ENCODE results near the gene NPTX1. TPM values are rescaled to one million over a fixed set of nuclear protein-coding genes. Genes with fewer than 3 reads are reported as not detected.

NPTX1 gene
- total RNA-seq, 4 donors from 2014 or later = 0.92 to 0.98 TPM; not detected in 2

GRCh38 chr17:80473701-80474100, 2.7 kb downstream of the NPTX1 start:
- no peak for DNase-seq
- Histone ChIP-seq H3K9me3 (no peaks in the 10 kb centered on the region), H3K27ac (no peak overlapping the region), H3K36me3 (no peaks in the 10 kb centered on the region), H3K4me1 (peaks cover 20 to 43% of the 10 kb centered on the region in 2 donors), H3K27me3 (peaks cover 37% of the 10 kb centered on the region), H3K4me3 (replicated peaks in 1 of 3) (no peak overlapping the region)
- TF ChIP-seq, protein P1, sequence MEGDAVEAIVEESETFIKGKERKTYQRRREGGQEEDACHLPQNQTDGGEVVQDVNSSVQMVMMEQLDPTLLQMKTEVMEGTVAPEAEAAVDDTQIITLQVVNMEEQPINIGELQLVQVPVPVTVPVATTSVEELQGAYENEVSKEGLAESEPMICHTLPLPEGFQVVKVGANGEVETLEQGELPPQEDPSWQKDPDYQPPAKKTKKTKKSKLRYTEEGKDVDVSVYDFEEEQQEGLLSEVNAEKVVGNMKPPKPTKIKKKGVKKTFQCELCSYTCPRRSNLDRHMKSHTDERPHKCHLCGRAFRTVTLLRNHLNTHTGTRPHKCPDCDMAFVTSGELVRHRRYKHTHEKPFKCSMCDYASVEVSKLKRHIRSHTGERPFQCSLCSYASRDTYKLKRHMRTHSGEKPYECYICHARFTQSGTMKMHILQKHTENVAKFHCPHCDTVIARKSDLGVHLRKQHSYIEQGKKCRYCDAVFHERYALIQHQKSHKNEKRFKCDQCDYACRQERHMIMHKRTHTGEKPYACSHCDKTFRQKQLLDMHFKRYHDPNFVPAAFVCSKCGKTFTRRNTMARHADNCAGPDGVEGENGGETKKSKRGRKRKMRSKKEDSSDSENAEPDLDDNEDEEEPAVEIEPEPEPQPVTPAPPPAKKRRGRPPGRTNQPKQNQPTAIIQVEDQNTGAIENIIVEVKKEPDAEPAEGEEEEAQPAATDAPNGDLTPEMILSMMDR (IDR thresholded peaks at IDR 0.05) = no peak
- no peak for TF ChIP-seq POLR2A (IDR thresholded peaks at IDR 0.05)
- intact Hi-C loops (cut with DNase I) = no loop called here
- WGBS, 2 donors = 20% methylated on average over 2 of the region's 7 CpGs; no CpG with 5 or more reads in 1 of the 2 donors

DNA sequence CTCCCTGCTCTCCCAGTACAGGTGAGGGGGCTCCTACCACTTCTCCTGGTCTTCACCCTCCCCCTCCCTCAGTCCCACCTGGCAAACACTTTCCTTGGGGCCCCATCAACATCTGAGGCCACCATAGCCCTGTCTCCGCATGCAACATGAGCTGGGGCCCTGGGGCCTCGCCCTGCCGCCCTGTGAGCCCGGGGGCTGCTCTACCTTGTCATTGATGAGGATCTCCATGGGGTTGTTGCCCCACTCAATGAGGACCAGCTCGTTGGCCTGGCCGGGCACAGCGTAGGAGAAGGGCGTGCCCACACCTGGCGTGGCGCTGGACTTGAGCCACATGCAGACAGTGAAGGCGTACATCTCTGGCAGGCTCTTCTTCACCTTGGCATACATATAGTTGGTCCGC, 3.4 kb downstream of the NPTX1 start:
- intact Hi-C loops (cut with DNase I) = no loop called here
- TF ChIP-seq, protein P1 (IDR thresholded peaks at IDR 0.05) = no peak
- no peak for TF ChIP-seq POLR2A (IDR thresholded peaks at IDR 0.05)
- no peak for DNase-seq
- Histone ChIP-seq H3K4me3 (replicated peaks in 1 of 3) (no peak overlapping the region), H3K27me3 (peaks cover 30% of the 10 kb centered on the region), H3K36me3 (no peaks in the 10 kb centered on the region), H3K27ac (no peak overlapping the region), H3K9me3 (no peaks in the 10 kb centered on the region), H3K4me1 (peaks cover 14 to 36% of the 10 kb centered on the region in 2 donors)
- 68 to 94% methylated on average over 6 to 10 of the region's 12 CpGs for WGBS, 2 donors

- no peak overlapping the region for H3K4me3 ChIP-seq (replicated peaks in 1 of 3)
- peaks cover 4 to 25% of the 10 kb centered on the region in 2 donors for H3K4me1 ChIP-seq
- intact Hi-C loops (cut with DNase I) = no loop called here
- H3K27ac ChIP-seq = no peak overlapping the region
- TF ChIP-seq, protein P1 (IDR thresholded peaks at IDR 0.05) = no peak
- no peak for TF ChIP-seq POLR2A (IDR thresholded peaks at IDR 0.05)
- no peak for DNase-seq
- WGBS, 2 donors = 69 to 81% methylated on average over 8 of the region's 8 CpGs
- no peaks in the 10 kb centered on the region for H3K9me3 ChIP-seq
- H3K36me3 ChIP-seq = no peaks in the 10 kb centered on the region
- peaks cover 19% of the 10 kb centered on the region for H3K27me3 ChIP-seq
Observed at GRCh38 chr17:80471922-80472321, 4.5 kb downstream of the NPTX1 start.

DNA sequence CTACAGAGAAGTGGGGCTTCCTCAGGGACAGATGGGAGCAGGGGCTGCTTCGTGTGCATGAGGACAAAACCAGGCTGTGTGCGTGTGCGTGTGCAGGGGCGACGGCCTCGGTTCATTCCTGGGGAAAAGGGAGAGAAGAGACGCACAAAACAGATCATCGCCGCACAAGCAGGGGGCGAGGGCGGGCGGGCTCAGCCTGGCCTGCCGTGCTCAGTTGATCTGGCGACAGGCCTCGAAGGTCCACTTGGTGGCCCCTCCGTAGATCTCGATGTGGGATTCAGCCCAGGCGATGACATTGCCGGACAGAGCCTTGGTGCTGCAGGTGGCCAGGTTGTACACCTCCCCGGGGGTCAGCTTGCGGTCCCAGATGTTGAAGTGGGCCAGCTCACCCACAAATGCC, 5.8 kb downstream of the NPTX1 start:
- intact Hi-C loops (cut with DNase I) = no loop called here
- Histone ChIP-seq H3K4me1 (peaks cover 0 to 13% of the 10 kb centered on the region in 2 donors), H3K27me3 (peaks cover 10% of the 10 kb centered on the region), H3K36me3 (no peaks in the 10 kb centered on the region), H3K9me3 (no peaks in the 10 kb centered on the region), H3K27ac (no peak overlapping the region), H3K4me3 (replicated peaks in 1 of 3) (no peak overlapping the region)
- 80 to 81% methylated on average over 16 to 19 of the region's 21 CpGs for WGBS, 2 donors
- TF ChIP-seq POLR2A (IDR thresholded peaks at IDR 0.05) = no peak
- TF ChIP-seq, protein P1 (IDR thresholded peaks at IDR 0.05) = no peak
- no peak for DNase-seq

GRCh38 chr17:80469667-80470066, 6.7 kb downstream of the NPTX1 start:
- no peaks in the 10 kb centered on the region for H3K36me3 ChIP-seq
- H3K9me3 ChIP-seq = no peaks in the 10 kb centered on the region
- H3K4me1 ChIP-seq = peaks cover 0 to 3% of the 10 kb centered on the region in 2 donors
- H3K27me3 ChIP-seq = peaks cover 2% of the 10 kb centered on the region
- no peak for DNase-seq
- intact Hi-C loops (cut with DNase I) = no loop called here
- H3K27ac ChIP-seq = no peak overlapping the region
- WGBS, 2 donors = 43 to 75% methylated on average over 3 to 10 of the region's 11 CpGs
- H3K4me3 ChIP-seq (replicated peaks in 1 of 3) = no peak overlapping the region
- TF ChIP-seq, protein P1 (IDR thresholded peaks at IDR 0.05) = no peak
- TF ChIP-seq POLR2A (IDR thresholded peaks at IDR 0.05) = no peak

Measured in thyroid gland (tissue), 4 donors.